Left renal cortex interstitium (tissue), 4 donors: ENCODE results near the gene ZNF526. TPM values are rescaled to one million over a fixed set of nuclear protein-coding genes. Genes with fewer than 3 reads are reported as not detected.
A peak's percentile ranks its signal among the peaks of the same experiment; 100 is the strongest.

ENCODE experiments used
- DNase-seq, 4 donors: peaks; one replicate each; pipeline ENCODE4 v3.0.0-alpha.2; 2013; ENCODE audit warnings: low read depth in 4 of 4, low spot score in 2 of 4, missing footprints in 1 of 4
- polyA plus RNA-seq, 4 donors: library from polyadenylated mRNA; unstranded; fragments of 120-200 nt; gene quantifications; one replicate each; pipeline ENCODE4 v1.2.1, GENCODE V29; 2013; ENCODE audit not compliant: insufficient read length in 4 of 4

The ZNF526 gene
- polyA plus RNA-seq, 4 donors = 7.4 to 9.7 (median 8.3) TPM

DNA sequence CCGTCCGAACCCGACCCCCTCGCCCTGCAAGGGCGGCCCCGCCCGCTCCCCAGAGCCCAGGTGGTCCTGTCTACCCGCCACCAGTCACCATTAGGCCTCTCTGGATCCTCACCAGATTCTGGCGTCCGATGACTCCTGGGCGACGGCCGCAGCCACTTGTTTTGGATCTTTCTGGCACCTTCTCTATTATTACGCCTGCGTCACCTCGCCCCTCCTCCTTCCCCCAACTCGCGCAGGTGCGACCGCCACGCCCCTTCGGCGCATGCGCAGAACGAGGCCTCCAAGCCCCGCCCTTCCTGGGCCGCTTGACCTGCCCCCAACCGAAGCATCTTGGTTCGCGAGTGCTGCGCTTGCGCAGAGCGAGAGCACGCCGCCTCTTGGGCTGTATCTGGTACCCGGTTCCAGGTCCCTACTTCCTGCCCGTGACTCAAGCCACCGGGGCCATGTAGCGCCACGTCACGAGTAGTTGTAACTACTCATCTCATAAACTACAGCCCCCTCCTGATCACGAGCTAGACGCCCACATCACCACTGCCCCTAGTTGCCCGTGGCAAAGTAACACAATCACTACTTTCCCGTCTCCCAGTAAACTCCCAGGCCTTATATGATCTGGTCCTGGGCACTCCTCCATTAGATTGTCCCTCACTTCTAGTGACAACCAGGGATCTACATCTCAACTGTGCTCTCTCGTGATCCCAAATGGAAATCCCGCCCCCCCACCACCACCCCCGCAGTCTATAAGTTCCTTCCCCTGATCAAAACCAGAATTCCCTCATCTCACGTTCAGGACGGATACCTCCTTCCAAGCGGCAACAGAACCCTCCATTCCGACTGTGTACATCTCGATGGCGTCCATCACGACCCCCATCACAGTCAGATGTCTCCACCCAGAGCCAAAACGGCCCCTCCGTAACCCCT, 2.3 kb upstream of the ZNF526 start, which contains the start of gene DEDD2:
Gene DEDD2, minus strand, starts transcription at position 158 of the 918 bp plus-strand sequence. CDS start 670 bp downstream, outside the sequence.
- peak; percentile 85 to 91 (median 89) for DNase-seq

- DNase-seq = no peak
Observed at GRCh38 chr19:42220751-42221097, 612 bp downstream of the ZNF526 start.

DNA sequence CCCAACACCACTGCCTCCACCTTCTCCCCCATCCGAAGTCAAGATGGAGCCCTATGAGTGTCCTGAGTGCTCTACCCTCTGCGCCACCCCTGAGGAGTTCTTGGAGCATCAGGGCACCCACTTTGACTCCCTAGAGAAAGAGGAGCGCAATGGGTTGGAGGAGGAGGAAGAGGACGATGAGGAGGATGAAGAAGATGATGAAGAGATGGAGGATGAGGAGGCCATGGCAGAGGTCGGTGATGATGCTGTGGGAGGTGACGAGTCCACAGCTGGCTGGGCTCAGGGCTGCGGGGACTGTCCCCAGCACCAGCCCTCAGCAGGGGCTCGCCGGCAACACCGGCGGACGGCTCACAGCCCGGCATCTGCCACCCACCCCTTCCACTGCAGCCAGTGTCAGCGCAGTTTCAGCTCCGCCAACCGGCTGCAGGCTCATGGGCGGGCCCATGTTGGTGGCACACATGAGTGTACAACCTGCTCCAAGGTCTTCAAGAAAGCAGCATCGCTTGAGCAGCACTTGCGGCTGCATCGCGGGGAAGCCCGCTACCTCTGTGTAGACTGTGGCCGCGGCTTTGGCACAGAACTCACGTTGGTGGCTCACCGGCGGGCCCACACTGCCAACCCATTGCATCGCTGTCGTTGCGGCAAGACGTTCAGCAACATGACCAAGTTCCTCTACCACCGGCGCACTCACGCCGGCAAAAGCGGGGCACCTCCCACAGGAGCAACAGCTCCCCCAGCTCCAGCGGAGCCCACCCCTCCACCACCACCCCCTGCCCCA, 5.0 kb downstream of the ZNF526 start:
- no peak for DNase-seq

GRCh38 chr19:42225718-42226292, 5.7 kb downstream of the ZNF526 start:
- DNase-seq = no peak

DNA sequence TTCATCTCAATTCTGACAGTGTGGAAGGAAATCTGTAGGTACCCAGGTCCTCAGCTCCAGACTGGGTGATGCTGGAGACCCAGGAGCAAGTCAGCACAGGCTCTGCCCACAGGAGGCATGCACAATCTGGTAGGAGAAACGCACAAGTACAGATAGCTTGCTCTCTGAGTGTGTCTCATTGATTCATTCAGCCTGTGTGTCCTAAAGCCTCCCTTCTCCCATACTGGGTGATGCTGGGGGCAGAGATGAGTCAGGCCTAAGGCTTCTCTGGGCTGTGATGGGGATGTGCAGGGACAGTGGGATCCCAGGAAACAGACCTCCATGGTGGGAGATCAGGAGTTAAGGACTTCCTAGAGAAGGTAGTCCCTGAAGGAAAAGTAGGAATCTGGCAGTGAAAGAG, 6.8 kb downstream of the ZNF526 start:
- no peak for DNase-seq

DNA sequence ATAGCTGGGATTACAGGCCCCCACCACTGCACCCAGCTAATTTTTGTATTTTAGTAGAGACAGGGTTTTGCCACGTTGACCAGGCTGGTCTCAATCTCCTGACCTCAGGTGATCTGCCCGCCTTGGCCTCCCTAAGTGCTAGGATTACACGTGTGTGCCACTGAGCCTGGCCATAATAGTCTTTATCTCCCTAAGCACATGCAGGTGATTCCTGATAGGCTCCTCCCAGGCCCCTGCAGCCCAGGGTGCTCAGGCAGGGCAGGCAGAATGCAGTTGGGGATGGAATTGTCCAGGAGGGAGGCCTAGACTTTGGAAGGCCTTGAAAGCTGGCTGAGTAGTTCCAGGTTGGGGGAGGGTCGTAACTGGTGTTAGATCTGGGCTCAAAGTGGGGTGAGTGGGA, 8.5 kb downstream of the ZNF526 start:
- no peak for DNase-seq

- DNase-seq = no peak
Observed at GRCh38 chr19:42229301-42229854, 9.3 kb downstream of the ZNF526 start.

- DNase-seq = no peak
Observed at GRCh38 chr19:42229855-42230351, 9.8 kb downstream of the ZNF526 start.

DNA sequence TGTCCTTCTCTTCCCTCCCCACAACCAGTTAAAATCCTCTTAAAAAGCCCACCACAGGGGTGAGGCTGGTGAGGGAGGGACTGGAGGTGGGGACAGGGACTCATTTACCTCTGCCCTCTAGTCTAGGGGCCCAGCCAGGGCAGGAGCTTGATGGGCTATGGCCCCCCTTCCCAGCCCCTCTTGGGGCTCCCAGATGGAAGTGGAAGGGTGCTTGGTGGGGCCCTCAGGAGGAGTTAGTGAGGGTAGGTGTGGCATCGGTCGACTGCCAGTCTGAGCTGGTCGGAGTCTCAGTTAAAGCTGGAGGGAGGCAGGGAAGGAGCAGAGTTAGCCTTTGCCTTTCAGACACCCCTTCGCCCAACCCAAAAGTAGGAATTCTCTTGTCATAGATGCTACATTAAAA, 10.5 kb downstream of the ZNF526 start:
- no peak for DNase-seq

- DNase-seq = no peak
Observed at GRCh38 chr19:42232435-42232834, 12.3 kb downstream of the ZNF526 start.

- DNase-seq = no peak
Observed at GRCh38 chr19:42233106-42233505, 13.0 kb downstream of the ZNF526 start.

DNA sequence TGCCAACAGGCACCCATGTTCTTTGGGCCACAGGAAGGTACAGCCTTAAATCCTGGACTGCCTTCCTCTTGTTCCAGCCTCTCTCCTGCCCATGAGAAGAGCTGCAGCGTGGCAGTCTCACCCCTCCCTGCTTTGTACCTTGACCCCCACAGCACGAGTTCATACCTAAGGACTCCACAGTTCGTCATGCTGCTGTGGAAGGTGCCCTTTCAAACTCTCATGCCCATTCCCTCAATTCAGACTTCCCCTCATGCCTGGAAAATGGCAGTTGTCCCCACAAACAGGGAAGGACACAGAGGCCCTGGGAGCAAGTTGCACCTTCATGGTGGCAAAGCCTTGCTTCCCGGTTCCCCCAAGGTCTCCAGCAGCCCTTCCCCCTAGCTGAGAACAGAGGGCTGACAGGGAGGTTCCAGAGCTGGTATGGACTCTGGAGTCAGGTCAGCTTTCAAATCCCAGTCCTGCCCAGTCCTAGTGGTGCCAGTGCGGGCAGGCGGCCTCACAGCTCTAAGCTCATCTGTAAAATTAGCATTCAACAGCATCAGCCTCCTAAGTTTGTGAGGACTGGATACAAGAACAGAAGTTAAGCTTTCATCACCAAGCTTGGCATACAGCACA, 13.7 kb downstream of the ZNF526 start:
- no peak for DNase-seq

DNA sequence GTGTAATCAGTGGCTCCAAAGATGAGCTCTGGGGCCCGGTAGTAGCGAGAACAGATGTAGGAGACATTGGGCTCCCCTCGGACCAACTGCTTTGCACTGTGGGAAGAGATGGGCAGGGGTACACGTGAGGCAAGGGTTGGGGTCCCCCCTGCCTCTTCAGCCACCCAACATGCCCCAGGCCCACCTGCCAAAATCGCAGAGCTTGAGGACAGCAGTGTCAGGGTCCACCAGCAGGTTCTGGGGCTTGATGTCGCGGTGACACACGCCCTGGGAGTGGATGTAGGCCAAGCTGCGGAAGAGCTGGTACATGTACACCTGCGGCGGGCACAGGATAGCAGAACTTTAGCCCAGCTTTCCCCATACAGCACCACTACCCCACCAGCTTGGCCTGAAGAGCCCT, 14.3 kb downstream of the ZNF526 start:
- no peak for DNase-seq

DNA sequence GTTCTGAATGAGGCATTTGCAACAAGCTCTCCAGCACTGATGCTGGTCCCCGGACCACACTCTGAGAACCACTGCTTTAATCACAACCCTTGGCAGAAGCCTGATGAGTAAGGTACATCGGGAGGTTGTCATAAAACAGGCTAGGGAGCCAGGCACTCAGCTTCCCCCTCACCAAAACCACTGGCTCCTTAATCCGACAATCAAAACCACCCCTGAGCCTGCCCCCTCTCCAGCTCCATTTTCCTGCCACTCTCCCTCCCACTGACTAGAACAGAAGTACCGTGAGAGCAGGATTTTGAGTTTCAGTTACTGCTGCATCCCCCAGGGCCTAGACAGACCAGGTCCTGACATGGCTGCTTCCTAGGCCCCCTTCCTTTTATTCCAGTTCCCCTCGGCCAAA, 15.1 kb downstream of the ZNF526 start:
- no peak for DNase-seq

GRCh38 chr19:42239544-42240220, 19.6 kb downstream of the ZNF526 start:
- DNase-seq = no peak

DNA sequence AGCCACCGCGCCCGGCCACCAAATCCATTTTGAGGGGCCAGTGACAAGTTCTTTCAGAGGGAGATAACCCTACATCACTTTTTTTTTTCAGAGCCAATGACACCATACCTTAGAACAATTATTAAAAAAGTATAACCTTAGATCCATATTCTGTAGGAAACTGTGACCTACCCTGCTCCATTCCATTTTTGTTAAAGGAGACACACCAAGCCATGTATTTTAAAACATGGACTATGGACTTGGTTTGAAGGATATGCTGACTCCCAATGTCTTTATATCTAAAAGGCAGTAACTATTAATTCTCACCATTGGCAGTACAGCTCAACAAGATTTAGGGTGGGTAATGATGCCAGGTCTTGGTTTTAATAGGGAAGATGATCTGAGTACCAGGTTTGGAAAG, 21.2 kb downstream of the ZNF526 start:
- DNase-seq = no peak

DNA sequence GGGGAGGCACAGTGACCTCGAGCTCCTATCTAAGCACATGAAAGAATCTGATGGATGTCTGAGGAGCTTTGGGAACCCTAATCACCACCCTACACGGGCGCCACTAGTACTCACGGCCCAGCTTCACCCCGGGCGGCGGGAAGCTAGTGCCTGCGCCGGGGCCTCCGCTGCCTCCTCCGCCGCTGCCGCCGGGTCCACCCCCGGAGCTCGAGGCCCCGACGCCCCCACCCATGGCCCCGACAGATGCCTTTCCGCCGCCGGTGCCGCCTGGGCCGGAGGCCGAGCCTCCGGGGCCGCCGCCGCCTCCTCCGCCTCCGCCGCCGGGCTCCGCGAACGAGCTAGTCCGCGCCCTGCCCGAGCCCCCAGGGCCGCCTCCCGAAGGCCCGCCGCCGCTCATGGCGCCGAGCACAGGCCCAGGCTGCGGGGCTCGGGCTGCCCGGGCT, 22.0 kb downstream of the ZNF526 start:
- DNase-seq = no peak

- peak; percentile 97 to 99 (median 98) for DNase-seq
Observed at GRCh38 chr19:42242512-42243409, 22.6 kb downstream of the ZNF526 start, which contains the start of gene GSK3A. Gene GSK3A (minus strand): TSS chr19:42242602. CDS start chr19:42242465, 137 bp downstream.
